ENCODE results near the gene NOS1AP. TPM values are rescaled to one million over a fixed set of nuclear protein-coding genes. Genes with fewer than 3 reads are reported as not detected.
"Not testable (repeated sequence)": the region's sequence is repeated elsewhere in the genome, so short reads cannot be mapped to it uniquely, and the experiment has no call there.

Gene NOS1AP
- total and polyA plus RNA-seq, 4 donors, result 0.97 to 4.8 (median 3.0) TPM

DNA sequence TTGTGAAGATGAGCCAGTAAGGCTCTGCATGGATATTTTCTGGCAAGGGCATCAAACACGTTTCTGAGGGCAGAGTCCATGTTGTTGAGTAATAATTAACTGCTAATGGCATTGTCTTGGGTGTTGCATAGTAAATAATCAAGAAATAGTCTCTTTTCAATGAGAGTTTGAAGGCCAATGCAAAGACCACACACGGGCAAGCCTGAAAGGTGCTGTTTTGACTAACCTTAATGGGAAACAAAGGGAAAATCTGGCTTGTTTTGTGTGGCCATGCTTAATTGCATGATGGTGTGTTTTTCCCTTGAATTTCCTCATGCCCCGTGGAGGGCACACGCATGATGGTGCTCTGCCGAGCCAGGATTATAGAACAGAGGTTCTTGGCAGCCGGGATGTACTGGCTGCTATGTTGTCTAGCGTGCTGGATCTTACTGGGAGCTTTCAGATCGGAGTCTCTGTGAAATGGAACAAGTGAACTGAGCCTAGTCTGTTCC lies 127.6 kb downstream of the NOS1AP start:
- 95 to 97% methylated on average over 8 of the region's 8 CpGs for WGBS, 2 donors
- H3K27ac ChIP-seq (ENCODE audit: low read depth in 1 of 2, low read length in 2 of 2), result no peak overlapping the region
- peaks cover 0 to 3% of the 10 kb centered on the region in 2 donors for H3K4me1 ChIP-seq (ENCODE audit: control insufficient read depth in 1 of 2, insufficient read depth in 2 of 2, low read length in 2 of 2)

DNA sequence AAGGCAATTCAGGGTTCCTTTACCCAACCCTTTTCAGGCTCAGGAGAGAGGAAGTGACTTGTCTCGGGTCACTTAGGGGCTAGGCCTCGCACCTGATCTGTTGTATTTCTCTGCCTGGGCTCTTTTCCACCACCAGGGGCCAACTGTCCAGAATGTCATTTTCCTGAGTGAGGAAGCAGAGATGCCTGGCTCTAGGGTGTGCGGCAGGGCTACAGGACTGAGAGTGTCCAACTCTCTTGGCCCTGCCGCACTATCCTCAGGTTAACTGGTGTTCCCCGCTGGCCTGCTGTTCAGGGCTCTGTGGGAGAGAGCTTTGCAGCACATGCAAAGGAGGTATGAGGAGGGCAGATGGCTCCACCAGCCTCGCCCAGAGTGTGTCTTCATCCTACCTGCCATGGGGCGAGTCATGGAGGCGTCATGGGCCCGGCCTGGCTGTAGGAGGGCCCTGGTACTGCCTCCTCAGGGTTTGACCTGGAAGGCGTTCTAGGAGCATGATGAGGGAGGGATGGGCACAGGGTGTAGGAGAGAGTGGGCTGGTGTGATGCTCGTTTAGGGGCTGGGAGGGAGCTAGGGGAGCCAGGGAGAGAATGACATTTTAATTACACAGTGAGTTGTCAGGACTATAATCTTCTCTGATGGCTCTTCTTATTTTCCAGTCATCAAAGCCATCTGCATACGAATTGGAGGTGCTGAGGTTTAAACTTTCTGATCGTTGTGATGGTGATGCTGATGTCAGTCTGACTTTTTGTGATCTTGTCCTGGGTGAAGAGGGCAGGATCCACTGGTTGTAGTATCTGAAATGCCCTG lies 128.3 kb downstream of the NOS1AP start:
- Histone ChIP-seq H3K9me3 (ENCODE audit: control insufficient read depth, low read length) (no peaks in the 10 kb centered on the region), H3K27ac (ENCODE audit: low read depth in 1 of 2, low read length in 2 of 2) (no peak overlapping the region), H3K4me3 (ENCODE audit: low read length in 2 of 2) (no peak overlapping the region), H3K27me3 (ENCODE audit: control insufficient read depth in 1 of 2, insufficient read depth in 2 of 2, low read length in 1 of 2) (no peaks in the 10 kb centered on the region), H3K4me1 (ENCODE audit: control insufficient read depth in 1 of 2, insufficient read depth in 2 of 2, low read length in 2 of 2) (peaks cover 0 to 3% of the 10 kb centered on the region in 2 donors), H3K36me3 (ENCODE audit: control insufficient read depth in 1 of 2, insufficient read depth in 2 of 2, low read length in 1 of 2) (no peaks in the 10 kb centered on the region)
- WGBS, 2 donors, result 87 to 89% methylated on average over 13 of the region's 13 CpGs
- ATAC-seq (ENCODE audit: low FRiP score) (no peak), DNase-seq (no peak)
- intact Hi-C loops (cut with DNase I), result no loop called here

More for the DNA sequence above, 127.6 kb downstream of the NOS1AP start:
- Histone ChIP-seq H3K9me3 (ENCODE audit: control insufficient read depth, low read length) (no peaks in the 10 kb centered on the region), H3K4me3 (ENCODE audit: low read length in 2 of 2) (no peak overlapping the region), H3K27me3 (ENCODE audit: control insufficient read depth in 1 of 2, insufficient read depth in 2 of 2, low read length in 1 of 2) (no peaks in the 10 kb centered on the region), H3K36me3 (ENCODE audit: control insufficient read depth in 1 of 2, insufficient read depth in 2 of 2, low read length in 1 of 2) (no peaks in the 10 kb centered on the region)
- ATAC-seq (ENCODE audit: low FRiP score), result no peak
- DNase-seq, result no peak
- intact Hi-C loops (cut with DNase I), result no loop called here

DNA sequence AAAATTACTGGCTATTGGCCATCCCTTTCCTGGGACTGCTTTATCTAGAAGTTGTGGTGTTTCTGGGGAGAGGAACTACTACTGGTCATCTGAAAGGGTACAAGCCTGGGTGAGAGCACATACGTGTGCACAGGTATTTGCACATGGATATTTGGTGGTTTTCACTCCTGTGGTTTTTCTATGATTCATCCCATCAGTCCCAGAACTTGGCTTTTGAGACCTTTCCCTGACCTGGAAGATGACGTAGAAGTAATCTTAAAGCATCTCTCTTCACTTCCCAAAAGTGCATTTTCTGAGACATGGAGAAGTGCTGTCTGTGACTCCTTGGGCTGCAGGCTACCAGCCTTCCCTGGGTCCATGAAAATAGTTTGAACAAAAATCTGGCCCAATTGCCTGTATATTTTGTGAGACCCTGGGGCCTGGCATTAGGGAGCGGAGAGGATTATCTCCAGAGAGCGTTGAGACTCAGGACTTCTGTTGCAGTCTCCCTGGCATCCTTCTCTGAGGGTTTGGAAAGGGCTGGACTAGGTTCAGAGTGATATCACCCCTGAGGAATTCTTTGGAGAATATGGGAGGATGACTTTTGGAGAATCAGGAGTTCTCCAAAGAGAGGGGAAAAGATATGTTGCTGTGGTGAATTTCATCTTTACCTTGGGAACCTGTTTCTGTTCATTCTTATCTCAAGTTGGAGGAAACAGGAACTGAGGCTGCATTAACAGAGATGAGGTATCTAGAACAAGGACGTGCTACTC lies 130.8 kb downstream of the NOS1AP start:
- WGBS, 2 donors, result 57 to 63% methylated on average over 5 of the region's 5 CpGs
- Histone ChIP-seq H3K27me3 (ENCODE audit: control insufficient read depth in 1 of 2, insufficient read depth in 2 of 2, low read length in 1 of 2) (no peaks in the 10 kb centered on the region), H3K4me1 (ENCODE audit: control insufficient read depth in 1 of 2, insufficient read depth in 2 of 2, low read length in 2 of 2) (no peaks in the 10 kb centered on the region), H3K9me3 (ENCODE audit: control insufficient read depth, low read length) (no peaks in the 10 kb centered on the region), H3K36me3 (ENCODE audit: control insufficient read depth in 1 of 2, insufficient read depth in 2 of 2, low read length in 1 of 2) (no peaks in the 10 kb centered on the region), H3K4me3 (ENCODE audit: low read length in 2 of 2) (no peak overlapping the region), H3K27ac (ENCODE audit: low read depth in 1 of 2, low read length in 2 of 2) (no peak overlapping the region)
- ATAC-seq (ENCODE audit: low FRiP score), result no peak
- DNase-seq, result no peak
- intact Hi-C loops (cut with DNase I), result no loop called here

DNA sequence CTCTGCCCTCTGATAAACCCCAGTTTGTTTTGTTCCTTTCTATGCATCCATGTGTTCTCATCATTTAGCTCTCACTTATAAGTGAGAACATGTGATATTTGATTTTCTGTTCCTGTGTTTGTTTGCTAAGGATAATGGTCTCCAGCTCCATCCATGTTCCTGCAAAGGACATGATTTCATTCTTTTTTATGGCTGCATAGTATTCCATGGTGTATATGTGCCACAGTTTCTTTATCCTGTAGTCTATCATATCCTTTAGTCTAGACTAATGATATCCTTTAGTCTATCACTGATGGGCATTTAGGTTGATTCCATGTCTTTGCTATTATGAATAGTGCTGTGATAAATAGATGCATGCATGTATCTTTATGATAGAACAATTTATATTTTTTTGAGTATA lies 131.6 kb downstream of the NOS1AP start:
- intact Hi-C loops (cut with DNase I); DNase-seq: not testable (repeated sequence)

DNA sequence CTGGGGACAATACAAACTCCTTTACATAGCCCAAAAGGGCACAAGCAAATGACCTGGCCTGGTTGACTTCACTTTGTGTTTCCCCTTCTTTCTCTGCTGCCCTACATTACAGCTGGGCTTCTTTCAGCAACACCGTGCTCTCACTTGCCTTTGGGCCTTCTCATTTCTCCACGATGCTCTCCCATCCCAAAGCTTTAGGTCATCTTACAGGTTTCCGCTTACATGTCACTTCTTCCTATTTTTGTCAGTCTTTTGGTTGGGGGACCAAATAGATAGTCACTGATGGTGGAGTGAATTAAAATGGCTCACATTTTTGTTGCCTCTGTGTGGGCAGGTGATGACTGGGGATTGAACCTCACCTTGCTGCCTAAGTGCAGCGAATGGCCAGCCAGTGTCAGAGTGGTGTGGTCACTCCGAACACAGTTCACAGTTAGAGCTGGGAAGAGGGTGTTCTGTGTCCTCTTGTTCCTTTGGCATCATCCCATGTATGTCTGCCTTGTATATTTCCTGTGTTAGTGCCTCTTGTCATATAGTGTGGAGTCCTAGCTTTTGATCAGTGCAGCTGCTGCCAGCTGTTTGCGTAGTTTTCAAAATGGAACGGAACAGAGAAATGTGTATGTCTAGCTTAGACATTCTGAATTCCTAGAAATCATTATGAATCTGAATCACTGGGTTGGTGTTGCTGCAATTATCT lies 134.8 kb downstream of the NOS1AP start:
- no peak overlapping the region for H3K4me3 ChIP-seq (ENCODE audit: low read length in 2 of 2)
- DNase-seq (no peak), ATAC-seq (ENCODE audit: low FRiP score) (no peak)
- intact Hi-C loops (cut with DNase I), result no loop called here
- no peak overlapping the region for H3K27ac ChIP-seq (ENCODE audit: low read depth in 1 of 2, low read length in 2 of 2)
- H3K9me3 ChIP-seq (ENCODE audit: control insufficient read depth, low read length), result no peaks in the 10 kb centered on the region
- 69% methylated on average over 7 of the region's 7 CpGs for WGBS, 2 donors
- H3K4me1 ChIP-seq (ENCODE audit: control insufficient read depth in 1 of 2, insufficient read depth in 2 of 2, low read length in 2 of 2), result peaks cover 0 to 4% of the 10 kb centered on the region in 2 donors
- no peaks in the 10 kb centered on the region for H3K36me3 ChIP-seq (ENCODE audit: control insufficient read depth in 1 of 2, insufficient read depth in 2 of 2, low read length in 1 of 2)
- H3K27me3 ChIP-seq (ENCODE audit: control insufficient read depth in 1 of 2, insufficient read depth in 2 of 2, low read length in 1 of 2), result no peaks in the 10 kb centered on the region

More for the DNA sequence above, 131.6 kb downstream of the NOS1AP start:
- not testable (repeated sequence) for H3K9me3 ChIP-seq (ENCODE audit: control insufficient read depth, low read length); H3K36me3 ChIP-seq (ENCODE audit: control insufficient read depth in 1 of 2, insufficient read depth in 2 of 2, low read length in 1 of 2); ATAC-seq (ENCODE audit: low FRiP score); H3K27me3 ChIP-seq (ENCODE audit: control insufficient read depth in 1 of 2, insufficient read depth in 2 of 2, low read length in 1 of 2); H3K4me1 ChIP-seq (ENCODE audit: control insufficient read depth in 1 of 2, insufficient read depth in 2 of 2, low read length in 2 of 2); H3K27ac ChIP-seq (ENCODE audit: low read depth in 1 of 2, low read length in 2 of 2); H3K4me3 ChIP-seq (ENCODE audit: low read length in 2 of 2)

DNA sequence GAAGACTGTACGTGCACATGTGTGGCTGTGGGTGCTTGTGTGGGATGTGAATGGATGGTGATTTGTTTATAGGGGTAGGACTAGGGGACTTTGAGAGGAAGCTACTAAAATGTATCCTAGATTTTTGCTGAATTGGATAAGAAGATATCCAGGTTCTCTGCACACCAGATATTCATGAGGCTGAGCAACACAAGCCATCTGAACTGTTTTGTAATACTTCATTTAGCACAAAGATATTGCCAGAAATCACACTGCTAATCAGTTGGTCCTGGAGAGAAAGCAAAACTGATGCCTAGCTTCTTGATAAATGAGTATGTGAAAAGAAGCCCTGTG lies 135.3 kb downstream of the NOS1AP start:
- WGBS, 2 donors, result 97 to 98% methylated on average over 1 of the region's 1 CpG
- Histone ChIP-seq H3K27ac (ENCODE audit: low read depth in 1 of 2, low read length in 2 of 2) (no peak overlapping the region), H3K36me3 (ENCODE audit: control insufficient read depth in 1 of 2, insufficient read depth in 2 of 2, low read length in 1 of 2) (no peaks in the 10 kb centered on the region), H3K9me3 (ENCODE audit: control insufficient read depth, low read length) (no peaks in the 10 kb centered on the region), H3K27me3 (ENCODE audit: control insufficient read depth in 1 of 2, insufficient read depth in 2 of 2, low read length in 1 of 2) (no peaks in the 10 kb centered on the region), H3K4me1 (ENCODE audit: control insufficient read depth in 1 of 2, insufficient read depth in 2 of 2, low read length in 2 of 2) (peaks cover 0 to 4% of the 10 kb centered on the region in 2 donors), H3K4me3 (ENCODE audit: low read length in 2 of 2) (no peak overlapping the region)
- DNase-seq, result no peak
- no peak for ATAC-seq (ENCODE audit: low FRiP score)
- intact Hi-C loops (cut with DNase I), result loop anchor here in 1 of 2 donors (5.0 kb wide), 1 partner anchor 132 kb away; no protein-coding TSS in a partner anchor

DNA sequence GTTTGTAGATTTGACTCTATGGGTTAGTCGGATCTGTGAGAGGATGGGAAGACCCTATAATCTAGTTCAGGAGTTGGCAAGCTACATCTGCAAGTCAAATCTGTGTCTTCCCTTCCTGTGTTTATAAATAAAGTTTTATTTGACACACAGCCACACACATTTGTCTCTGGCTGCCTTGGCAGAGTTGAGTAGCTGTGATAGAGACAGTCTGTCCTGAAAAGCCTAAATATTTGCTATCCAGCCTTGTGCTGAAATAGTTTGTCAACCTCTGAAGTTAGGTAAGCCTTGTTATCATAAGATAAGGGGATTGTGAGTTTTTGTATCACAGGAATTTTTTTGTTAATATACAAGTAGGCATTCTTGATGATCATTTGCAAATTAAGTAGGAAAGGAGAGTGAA lies 136.8 kb downstream of the NOS1AP start:
- no peak overlapping the region for H3K4me3 ChIP-seq (ENCODE audit: low read length in 2 of 2)
- peaks cover 0 to 4% of the 10 kb centered on the region in 2 donors for H3K4me1 ChIP-seq (ENCODE audit: control insufficient read depth in 1 of 2, insufficient read depth in 2 of 2, low read length in 2 of 2)
- DNase-seq (no peak), ATAC-seq (ENCODE audit: low FRiP score) (no peak)
- no peaks in the 10 kb centered on the region for H3K27me3 ChIP-seq (ENCODE audit: control insufficient read depth in 1 of 2, insufficient read depth in 2 of 2, low read length in 1 of 2)
- intact Hi-C loops (cut with DNase I), result loop anchor here in 1 of 2 donors (5.0 kb wide), 1 partner anchor 134 kb away; no protein-coding TSS in a partner anchor
- H3K9me3 ChIP-seq (ENCODE audit: control insufficient read depth, low read length), result no peaks in the 10 kb centered on the region
- H3K27ac ChIP-seq (ENCODE audit: low read depth in 1 of 2, low read length in 2 of 2), result no peak overlapping the region
- 91 to 99% methylated on average over 1 of the region's 1 CpG for WGBS, 2 donors
- H3K36me3 ChIP-seq (ENCODE audit: control insufficient read depth in 1 of 2, insufficient read depth in 2 of 2, low read length in 1 of 2), result no peaks in the 10 kb centered on the region

DNA sequence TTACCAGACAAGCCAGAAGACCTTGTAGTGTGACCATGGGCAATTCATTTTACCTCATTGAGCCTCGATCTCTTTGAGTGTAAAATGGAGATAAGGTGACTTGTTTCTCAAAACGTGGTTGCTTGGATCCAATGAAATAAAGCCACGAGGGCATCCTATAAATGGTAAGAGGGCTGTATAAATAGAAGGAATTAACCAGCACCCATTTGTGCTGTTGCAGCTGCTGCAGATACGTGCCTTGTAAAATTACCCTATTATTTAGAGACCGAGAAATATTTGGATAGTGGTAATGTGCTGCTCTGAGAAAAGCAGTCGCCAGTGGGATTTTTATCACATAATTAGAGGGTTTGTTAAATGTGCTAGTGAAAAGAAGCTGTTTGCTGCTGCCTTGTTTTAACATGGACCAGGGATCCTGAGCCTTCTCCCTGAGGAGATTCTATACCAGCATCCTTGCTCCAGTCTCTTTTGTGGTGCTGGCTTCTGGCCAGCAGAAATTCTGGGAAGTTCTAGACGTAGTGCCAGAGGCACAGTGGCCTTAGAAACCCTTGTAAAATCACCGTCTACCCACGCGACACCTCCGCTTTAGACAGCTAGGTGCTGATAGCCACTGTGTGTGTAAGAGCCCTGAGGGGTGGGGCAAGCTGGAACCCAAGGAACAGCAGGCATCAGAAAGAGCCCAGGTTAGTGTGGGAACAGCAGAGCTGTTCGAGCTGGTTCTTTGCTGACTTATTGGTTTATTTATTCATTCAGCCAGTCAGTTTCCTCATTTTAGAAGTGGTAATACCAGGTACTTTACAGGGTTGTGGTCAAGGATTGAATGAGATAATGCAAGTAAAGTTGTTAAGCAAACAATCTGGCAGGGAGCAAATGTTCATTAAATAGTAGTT lies 137.5 kb downstream of the NOS1AP start:
- Histone ChIP-seq H3K4me1 (ENCODE audit: control insufficient read depth in 1 of 2, insufficient read depth in 2 of 2, low read length in 2 of 2) (peaks cover 0 to 4% of the 10 kb centered on the region in 2 donors), H3K27me3 (ENCODE audit: control insufficient read depth in 1 of 2, insufficient read depth in 2 of 2, low read length in 1 of 2) (no peaks in the 10 kb centered on the region), H3K27ac (ENCODE audit: low read depth in 1 of 2, low read length in 2 of 2) (peak overlapping the region in 1 of 2 donors; percentile 58), H3K36me3 (ENCODE audit: control insufficient read depth in 1 of 2, insufficient read depth in 2 of 2, low read length in 1 of 2) (no peaks in the 10 kb centered on the region), H3K4me3 (ENCODE audit: low read length in 2 of 2) (no peak overlapping the region), H3K9me3 (ENCODE audit: control insufficient read depth, low read length) (no peaks in the 10 kb centered on the region)
- ATAC-seq (ENCODE audit: low FRiP score) (no peak), DNase-seq (peak in 1 of 2 donors; percentile 51)
- WGBS, 2 donors, result 8 to 11% methylated on average over 12 of the region's 12 CpGs
- intact Hi-C loops (cut with DNase I), result loop anchor here in 1 of 2 donors (5.0 kb wide), 1 partner anchor 135 kb away; no protein-coding TSS in a partner anchor

Measured in aorta (tissue), 5 donors.